Measurements from ENCODE around the gene NUDT8. TPM values are rescaled to one million over a fixed set of nuclear protein-coding genes. Genes with fewer than 3 reads are reported as not detected.
A peak's percentile ranks its signal among the peaks of the same experiment; 100 is the strongest.

The NUDT8 gene
- total and polyA plus RNA-seq, 2 of the 8 experiments (the other 6 are each of a cell fraction or from before 2014, with no cell fraction given): 7.2 to 8.3 TPM

DNA sequence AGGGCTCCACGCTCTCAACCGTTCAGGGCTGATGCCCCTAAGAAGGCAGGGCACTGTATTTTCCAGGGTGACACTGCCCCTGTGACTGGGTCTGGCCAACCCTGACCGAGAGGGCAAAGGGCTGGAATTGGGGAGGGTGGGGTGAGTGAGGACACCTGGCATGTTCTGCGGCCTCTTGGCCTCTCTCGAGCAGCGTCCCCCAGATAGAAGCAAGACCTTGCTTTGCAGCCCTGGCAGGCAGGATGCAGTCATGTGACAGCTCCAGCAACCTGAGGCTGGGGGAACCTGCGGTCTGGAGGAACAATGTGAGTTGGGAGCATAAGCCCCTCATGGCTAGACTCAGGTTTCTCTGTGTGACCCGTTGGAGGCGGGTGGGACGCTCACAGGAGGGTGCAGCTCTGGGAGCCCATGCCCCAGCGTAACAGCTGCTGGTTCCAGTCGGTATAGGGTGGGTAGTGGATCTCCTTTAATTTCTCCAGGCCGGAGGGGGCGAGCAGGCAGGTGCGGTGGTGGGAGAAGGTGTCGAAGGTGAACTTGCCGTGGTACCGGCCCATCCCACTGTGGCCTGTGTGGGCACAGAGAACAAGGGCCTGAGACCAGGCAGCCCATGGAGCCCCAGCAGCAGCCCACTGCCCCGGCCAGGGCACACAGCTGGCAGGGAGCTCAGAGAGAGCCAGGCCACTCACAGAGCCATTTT lies 33.2 kb upstream of the NUDT8 start:
- POLR2A ChIA-PET (ENCODE audit: partially characterized antibody): no interaction called here
- DNase-seq (ENCODE audit: low read depth in 1 of 2, low spot score in 2 of 2): no peak
- TF ChIP-seq, protein P1, sequence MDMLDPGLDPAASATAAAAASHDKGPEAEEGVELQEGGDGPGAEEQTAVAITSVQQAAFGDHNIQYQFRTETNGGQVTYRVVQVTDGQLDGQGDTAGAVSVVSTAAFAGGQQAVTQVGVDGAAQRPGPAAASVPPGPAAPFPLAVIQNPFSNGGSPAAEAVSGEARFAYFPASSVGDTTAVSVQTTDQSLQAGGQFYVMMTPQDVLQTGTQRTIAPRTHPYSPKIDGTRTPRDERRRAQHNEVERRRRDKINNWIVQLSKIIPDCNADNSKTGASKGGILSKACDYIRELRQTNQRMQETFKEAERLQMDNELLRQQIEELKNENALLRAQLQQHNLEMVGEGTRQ (IDR thresholded peaks at IDR 0.05; ENCODE audit: low read length): 0 out of 2 replicates have a peak, but pooled peaks have one; percentile 18
- no peak for TF ChIP-seq EZH2 (IDR thresholded peaks at IDR 0.05; ENCODE audit: low read depth, low read length, severe bottlenecking)
- no peak for TF ChIP-seq BACH1 (IDR thresholded peaks at IDR 0.05; ENCODE audit: low read length)
- TF ChIP-seq KDM1A (IDR thresholded peaks at IDR 0.05; ENCODE audit: borderline replicate concordance, low read length): no peak
- TF ChIP-seq, protein P2, sequence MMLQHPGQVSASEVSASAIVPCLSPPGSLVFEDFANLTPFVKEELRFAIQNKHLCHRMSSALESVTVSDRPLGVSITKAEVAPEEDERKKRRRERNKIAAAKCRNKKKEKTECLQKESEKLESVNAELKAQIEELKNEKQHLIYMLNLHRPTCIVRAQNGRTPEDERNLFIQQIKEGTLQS (IDR thresholded peaks at IDR 0.05; ENCODE audit: insufficient read depth, low read depth, low read length): no peak
- TF ChIP-seq NANOG (IDR thresholded peaks at IDR 0.05; ENCODE audit: insufficient read depth, low read depth, low read length, poor library complexity, severe bottlenecking): no peak
- TF ChIP-seq ZNF274 (IDR thresholded peaks at IDR 0.05; ENCODE audit: borderline replicate concordance, extremely low read depth, low read length): no peak
- no peak for TF ChIP-seq BCL11A (IDR thresholded peaks at IDR 0.05; ENCODE audit: low read depth in 2 of 2, low read length in 2 of 2)

More for the DNA sequence above, 33.2 kb upstream of the NUDT8 start:
- H4K91ac ChIP-seq (replicated peaks; ENCODE audit: insufficient read length, low read length): no peak overlapping the region
- H3K23me2 ChIP-seq (ENCODE audit: low read depth, low read length): no peaks in the 10 kb centered on the region
- CTCF ChIA-PET (ENCODE audit: partially characterized antibody): interaction anchor here (0.6 to 6.0 kb wide), 5 partner anchors 15 to 1029 kb away, joined by 3 to 74 read pairs (median 4); partner anchors contain the start of genes ACY3 and TBX10
- H3K27me3 ChIP-seq (replicated peaks in 1 of 4; ENCODE audit: control insufficient read depth in 3 of 4, extremely low read depth in 1 of 4, insufficient read depth in 3 of 4, low read length in 3 of 4): no peaks in the 10 kb centered on the region
- H2AFZ ChIP-seq (ENCODE audit: low read length): 0 out of 2 replicates have a peak overlapping the region, but pooled peaks have one; percentile 62
- H2BK120ac ChIP-seq (replicated peaks; ENCODE audit: low read depth, low read length): no peak overlapping the region
- no peak overlapping the region for H3K23ac ChIP-seq (ENCODE audit: insufficient read length)
- no peak overlapping the region for H2BK15ac ChIP-seq (ENCODE audit: low read length)
- H3K4me1 ChIP-seq (replicated peaks in 1 of 4; ENCODE audit: control insufficient read depth in 3 of 4, insufficient read depth in 4 of 4, low read length in 3 of 4): no peaks in the 10 kb centered on the region
- H3K56ac ChIP-seq (replicated peaks; ENCODE audit: insufficient read length, low read depth, low read length): no peak overlapping the region
- no peak overlapping the region for H4K8ac ChIP-seq (ENCODE audit: extremely low read depth, insufficient read depth, low read length)
- no peak overlapping the region for H3K27ac ChIP-seq (ENCODE audit: low read depth, low read length)
- no peak overlapping the region for H3K14ac ChIP-seq (ENCODE audit: insufficient read length)
- H4K5ac ChIP-seq (ENCODE audit: insufficient read length, low read depth, low read length): no peak overlapping the region
- FAIRE-seq: no peak
- H3K18ac ChIP-seq (ENCODE audit: extremely low read depth, low read length): no peak overlapping the region
- no peaks in the 10 kb centered on the region for H3K79me2 ChIP-seq (ENCODE audit: control insufficient read depth in 1 of 2, insufficient read depth in 2 of 2, low read length in 2 of 2)
- H3K4me2 ChIP-seq (ENCODE audit: insufficient read depth in 1 of 2, low read depth in 2 of 2, low read length in 2 of 2): no peak overlapping the region
- 92% methylated on average over 19 of the region's 19 CpGs; no CpG with 5 or more reads in 1 of the 2 experiments for WGBS, 2 experiments (ENCODE audit: extremely low coverage in 1 of 2, insufficient coverage in 1 of 2, insufficient read length in 1 of 2, insufficient replicate concordance in 2 of 2, low coverage in 1 of 2, low lambda C conversion rate in 2 of 2, missing lambda C conversion rate in 1 of 2)
- H3K79me1 ChIP-seq (ENCODE audit: low read depth, low read length): no peaks in the 10 kb centered on the region
- H2AK5ac ChIP-seq (ENCODE audit: low read depth, low read length): no peak overlapping the region
- no peak overlapping the region for H3K9ac ChIP-seq (replicated peaks in 1 of 4; ENCODE audit: extremely low read depth in 1 of 4, low read depth in 3 of 4, low read length in 3 of 4)
- H4K20me1 ChIP-seq (replicated peaks in 1 of 2; ENCODE audit: control insufficient read depth in 1 of 2, insufficient read depth in 2 of 2, low read length in 2 of 2): no peaks in the 10 kb centered on the region
- no peak overlapping the region for H3K4me3 ChIP-seq (ENCODE audit: extremely low read depth in 1 of 4, insufficient read depth in 2 of 4, low read depth in 3 of 4, low read length in 4 of 4)
- no peak overlapping the region for H2BK12ac ChIP-seq (ENCODE audit: low read depth, low read length)
- no peak overlapping the region for H2BK20ac ChIP-seq (ENCODE audit: low read length)
- H3K36me3 ChIP-seq (ENCODE audit: control insufficient read depth in 2 of 4, insufficient read depth in 4 of 4, low read length in 3 of 4): no peaks in the 10 kb centered on the region
- H3K9me3 ChIP-seq (ENCODE audit: insufficient read depth in 2 of 2, low read depth in 1 of 2, low read length in 1 of 2): peaks cover 5 to 11% of the 10 kb centered on the region in 2 experiments; a peak in 3 of 4 replicates
- no peak overlapping the region for H3K4ac ChIP-seq (replicated peaks; ENCODE audit: insufficient read length, low read depth, low read length)
- H2BK5ac ChIP-seq (ENCODE audit: low read depth, low read length): no peak overlapping the region
